GM12878 (cell line): ENCODE measurements around the gene RBAK. TPM values are rescaled to one million over a fixed set of nuclear protein-coding genes. Genes with fewer than 3 reads are reported as not detected.

ENCODE experiments used
- ATAC-seq: fragments of 200-7000 bp; cut with Tn5 transposase; 3 replicates; pipeline ENCODE4 v1.9.1; 2020; ENCODE audit warnings: mild to moderate bottlenecking, moderate library complexity
- BruUV-seq: library from RNA; stranded (reverse); fragments of 400-500 nt; replicated peaks from 2 replicates; lab custom pipeline; 2021; lab: Mats Ljungman, UMichigan
- CTCF ChIA-PET: fragments of 300-600 bp; sonication (Branson Sonifier 250); formaldehyde crosslinking; extraction: SDS; loops from one replicate; lab custom pipeline; 2021; ENCODE audit warnings: inconsistent platforms; lab: Yijun Ruan, JAX
- POLR2A ChIA-PET: fragments of 350-600 bp; formaldehyde crosslinking; extraction: SDS; loops from one replicate; lab custom pipeline; 2021; ENCODE audit warnings: inconsistent platforms; lab: Charles Lee
- RAD21 ChIA-PET: fragments of 300-600 bp; sonication (Branson Sonifier 250); formaldehyde crosslinking; loops from one replicate; lab custom pipeline; 2023; ENCODE audit warnings: antibody characterized with exemption; ENCODE audit not compliant: unreplicated experiment; lab: Charles Lee
- SMC1A ChIA-PET: fragments of 300-600 bp; sonication (Branson Sonifier 250); formaldehyde crosslinking; loops from one replicate; lab custom pipeline; 2023; ENCODE audit not compliant: unreplicated experiment, uncharacterized antibody; lab: Charles Lee
- DNase-seq: peaks from one replicate; pipeline ENCODE4 v3.0.0-alpha.2; 2011; ENCODE audit warnings: low read depth, low spot score
- FAIRE-seq: peaks from 3 replicates; lab custom pipeline; 2011; peaks lifted over from hg19 to GRCh38; lab: Jason Lieb, UNC
- H2AFZ ChIP-seq: 2 replicates; pipeline ENCODE4 v1.6.0; 2011; ENCODE audit warnings: low read depth, low read length, control low read depth; ENCODE audit not compliant: control insufficient read depth
- H3K27ac ChIP-seq: 2 replicates; pipeline ENCODE4 v1.5.1; 2011; ENCODE audit warnings: control low read depth; ENCODE audit not compliant: control insufficient read depth, insufficient read depth
- H3K27me3 ChIP-seq, 2 experiments: replicated peaks in 1 of 2; 2 replicates each; pipeline versions ENCODE4 v1.6.0 to v1.6.1; 2011; ENCODE audit warnings: low read length in 1 of 2; ENCODE audit not compliant: control insufficient read depth in 2 of 2, insufficient read depth in 2 of 2
- H3K36me3 ChIP-seq, 2 experiments: 2 replicates each; pipeline ENCODE4 v1.5.1; 2011; ENCODE audit warnings: low read length in 1 of 2; ENCODE audit not compliant: control insufficient read depth in 2 of 2, insufficient read depth in 2 of 2
- H3K4me1 ChIP-seq: 2 replicates; pipeline ENCODE4 v1.6.1; 2011; ENCODE audit warnings: mild to moderate bottlenecking, low read length, moderate library complexity, mixed read lengths; ENCODE audit not compliant: control insufficient read depth, insufficient read depth
- H3K4me2 ChIP-seq: 2 replicates; pipeline ENCODE4 v1.6.0; 2011; ENCODE audit warnings: control low read depth; ENCODE audit not compliant: control insufficient read depth, insufficient read depth
- H3K4me3 ChIP-seq: fragments of 200-600 bp; sonication (generic); 2 replicates; pipeline ENCODE4 v1.5.1; 2016
- H3K79me2 ChIP-seq: 2 replicates; pipeline ENCODE4 v1.6.0; 2011; ENCODE audit warnings: low read length; ENCODE audit not compliant: control insufficient read depth, insufficient read depth
- H3K9ac ChIP-seq: 2 replicates; pipeline ENCODE4 v1.8.0; 2011; ENCODE audit warnings: low read length, control low read depth, mixed read lengths; ENCODE audit not compliant: control insufficient read depth, insufficient read depth
- H3K9me3 ChIP-seq: replicated peaks from 3 replicates; pipeline ENCODE4 v1.5.1; 2011; ENCODE audit warnings: mild to moderate bottlenecking, low read length; ENCODE audit not compliant: control insufficient read depth, insufficient read depth
- H4K20me1 ChIP-seq: 2 replicates; pipeline ENCODE4 v1.6.0; 2011; ENCODE audit not compliant: control insufficient read depth, insufficient read depth
- HDAC6 ChIP-seq: fragments of 200-600 bp; sonication (generic); IDR thresholded peaks from one replicate; pipeline ENCODE4 v1.8.0; 2017; ENCODE audit warnings: antibody characterized with exemption; ENCODE audit not compliant: unreplicated experiment
- IKZF1 ChIP-seq: fragments of 450-650 bp; conservative IDR thresholded peaks from 2 replicates; pipeline ENCODE4 v1.6.1; 2017; ENCODE audit warnings: antibody characterized with exemption, mild to moderate bottlenecking
- IRF4 ChIP-seq: IDR thresholded peaks from 2 replicates; pipeline ENCODE4 v1.6.1; 2011; ENCODE audit warnings: low read depth, low read length
- MEF2A ChIP-seq: IDR thresholded peaks from 2 replicates; pipeline ENCODE4 v1.6.1; 2011; ENCODE audit warnings: low read depth, mild to moderate bottlenecking, low read length, moderate library complexity; ENCODE audit not compliant: insufficient read depth
- POLR2AphosphoS5 ChIP-seq: IDR thresholded peaks from 2 replicates; pipeline ENCODE4 v1.6.1; 2011; ENCODE audit warnings: mild to moderate bottlenecking, low read length, inconsistent platforms
- SMAD5 ChIP-seq: IDR thresholded peaks from 2 replicates; pipeline ENCODE4 v1.6.1; 2016; ENCODE audit warnings: antibody characterized with exemption, low read depth
- SPI1 ChIP-seq: IDR thresholded peaks from 2 replicates; pipeline ENCODE4 v1.6.1; 2011; ENCODE audit warnings: low read depth, mild to moderate bottlenecking, low read length, moderate library complexity, borderline replicate concordance; ENCODE audit not compliant: insufficient read depth
- SRF ChIP-seq, 2 experiments: IDR thresholded peaks; 2 replicates each; pipeline ENCODE4 v1.6.1; 2011; ENCODE audit warnings: low read depth in 2 of 2, low read length in 2 of 2, mild to moderate bottlenecking in 1 of 2, moderate library complexity in 1 of 2
- TCF12 ChIP-seq: IDR thresholded peaks from 2 replicates; pipeline ENCODE4 v1.6.1; 2011; ENCODE audit warnings: low read depth, mild to moderate bottlenecking, low read length
- WRNIP1 ChIP-seq: IDR thresholded peaks from 2 replicates; pipeline ENCODE4 v1.6.1; 2011; ENCODE audit warnings: low read depth, low read length, improper control_type of control experiment, borderline replicate concordance
- ZBED1 ChIP-seq: IDR thresholded peaks from 2 replicates; pipeline ENCODE4 v1.6.1; 2016; ENCODE audit warnings: borderline replicate concordance
- ZSCAN29 ChIP-seq: fragments of 450-650 bp; IDR thresholded peaks from 2 replicates; pipeline ENCODE4 v1.6.1; 2017; ENCODE audit warnings: mild to moderate bottlenecking, moderate library complexity
- WGBS: methylation state at CpG from one replicate; pipeline ENCODE4 v1.1.6; 2016; ENCODE audit warnings: low lambda C conversion rate; ENCODE audit not compliant: insufficient replicate concordance, insufficient coverage; ENCODE audit errors: missing lambda C conversion rate; 5-methylcytosine and 5-hydroxymethylcytosine counted together
- in situ Hi-C: fragments of 300-500 bp; cut with MboI; formaldehyde crosslinking; loops from 9 replicates; pipeline ENCODE4 v1.14.3; 2018; ENCODE audit warnings: mixed read lengths
- intact Hi-C: fragments of 100-400 bp; cut with micrococcal nuclease; formaldehyde crosslinking; loops from one replicate; pipeline ENCODE4 v1.14.2; 2022; ENCODE audit not compliant: unreplicated experiment
- polyA plus RNA-seq, 11 experiments: library from polyadenylated mRNA; depleted of rRNA in 4 of 11; unstranded in 6 of 11; stranded (reverse) in 5 of 11; fragments of >200 nt; fragmentation: Nextera tagmentation in 4 of 11; fragmentation: Illumina TruSeq in 1 of 11; extraction: Ambion mirVana in 4 of 11; extraction: Trizol in 1 of 11; gene quantifications; 1 replicate in 1 of 11; 2 replicates in 10 of 11; pipeline versions ENCODE4 v1.2.1 to v1.2.3, GENCODE V29; 2011 to 2016; ENCODE audit warnings: inconsistent platforms in 2 of 11, missing spikeins in 2 of 11, low read depth in 1 of 11
- total RNA-seq, 4 experiments: library from RNA; depleted of rRNA in 3 of 4; stranded (reverse); fragments of >200 nt in 3 of 4; fragmentation: Illumina TruSeq in 1 of 4; extraction: Trizol in 1 of 4; gene quantifications; 2 replicates each; pipeline versions ENCODE4 v1.2.1 to v1.2.3, GENCODE V29; 2013 to 2021
- TF ChIP-seq, protein P1 (sequence below): fragments of 450-650 bp; IDR thresholded peaks from 2 replicates; pipeline ENCODE4 v1.6.1; 2017; ENCODE audit warnings: antibody characterized with exemption, mild to moderate bottlenecking, moderate library complexity
- TF ChIP-seq, protein P2 (sequence below): fragments of 450-650 bp; conservative IDR thresholded peaks from 2 replicates; pipeline ENCODE4 v1.6.1; 2017; ENCODE audit warnings: mild to moderate bottlenecking, moderate library complexity
- TF ChIP-seq, protein P3 (sequence below): fragments of 450-650 bp; formaldehyde crosslinking; IDR thresholded peaks from 2 replicates; pipeline ENCODE4 v1.4.0; 2022; ENCODE audit warnings: mild to moderate bottlenecking, moderate library complexity

RBAK gene
- total and polyA plus RNA-seq, 10 of the 15 experiments (the other 5 are each of a cell fraction or from before 2014, with no cell fraction given): 1.9 to 10.2 (median 5.9) TPM

GRCh38 chr7:5117095-5117970 is 71.7 kb downstream of the RBAK start:
- no peak overlapping the region for H2AFZ ChIP-seq
- H3K4me2 ChIP-seq: no peak overlapping the region
- no peak overlapping the region for H3K9ac ChIP-seq
- in situ Hi-C loops (no loop called here), intact Hi-C loops (no loop called here)
- CTCF ChIA-PET: no interaction called here
- H3K9me3 ChIP-seq: no peaks in the 10 kb centered on the region
- no peaks in the 10 kb centered on the region for H3K4me1 ChIP-seq
- SMC1A ChIA-PET: no interaction called here
- 78% methylated on average over 43 of the region's 56 CpGs for WGBS
- DNase-seq: no peak
- no peak overlapping the region for H3K27ac ChIP-seq
- no peaks in the 10 kb centered on the region for H3K79me2 ChIP-seq
- no peak overlapping the region for H3K4me3 ChIP-seq
- RAD21 ChIA-PET: no interaction called here
- ATAC-seq: no peak
- no peaks in the 10 kb centered on the region for H4K20me1 ChIP-seq
- H3K27me3 ChIP-seq: no peaks in the 10 kb centered on the region
- FAIRE-seq: no peak
- H3K36me3 ChIP-seq: no peaks in the 10 kb centered on the region
- no TSS peak for BruUV-seq
- POLR2A ChIA-PET: no interaction called here
- TF ChIP-seq SPI1 (no peak), HDAC6 (no peak), SRF (IDR thresholded peaks at IDR 0.05; ENCODE audit: low read depth in 2 of 2, low read length in 2 of 2) (no peak), MEF2A (no peak), SMAD5 (no peak), TCF12 (no peak), IKZF1 (no peak), ZBED1 (no peak), POLR2AphosphoS5 (no peak), WRNIP1 (no peak), IRF4 (no peak), ZSCAN29 (no peak)
- TF ChIP-seq, protein P1, sequence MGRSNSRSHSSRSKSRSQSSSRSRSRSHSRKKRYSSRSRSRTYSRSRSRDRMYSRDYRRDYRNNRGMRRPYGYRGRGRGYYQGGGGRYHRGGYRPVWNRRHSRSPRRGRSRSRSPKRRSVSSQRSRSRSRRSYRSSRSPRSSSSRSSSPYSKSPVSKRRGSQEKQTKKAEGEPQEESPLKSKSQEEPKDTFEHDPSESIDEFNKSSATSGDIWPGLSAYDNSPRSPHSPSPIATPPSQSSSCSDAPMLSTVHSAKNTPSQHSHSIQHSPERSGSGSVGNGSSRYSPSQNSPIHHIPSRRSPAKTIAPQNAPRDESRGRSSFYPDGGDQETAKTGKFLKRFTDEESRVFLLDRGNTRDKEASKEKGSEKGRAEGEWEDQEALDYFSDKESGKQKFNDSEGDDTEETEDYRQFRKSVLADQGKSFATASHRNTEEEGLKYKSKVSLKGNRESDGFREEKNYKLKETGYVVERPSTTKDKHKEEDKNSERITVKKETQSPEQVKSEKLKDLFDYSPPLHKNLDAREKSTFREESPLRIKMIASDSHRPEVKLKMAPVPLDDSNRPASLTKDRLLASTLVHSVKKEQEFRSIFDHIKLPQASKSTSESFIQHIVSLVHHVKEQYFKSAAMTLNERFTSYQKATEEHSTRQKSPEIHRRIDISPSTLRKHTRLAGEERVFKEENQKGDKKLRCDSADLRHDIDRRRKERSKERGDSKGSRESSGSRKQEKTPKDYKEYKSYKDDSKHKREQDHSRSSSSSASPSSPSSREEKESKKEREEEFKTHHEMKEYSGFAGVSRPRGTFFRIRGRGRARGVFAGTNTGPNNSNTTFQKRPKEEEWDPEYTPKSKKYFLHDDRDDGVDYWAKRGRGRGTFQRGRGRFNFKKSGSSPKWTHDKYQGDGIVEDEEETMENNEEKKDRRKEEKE: no peak
- TF ChIP-seq, protein P2, sequence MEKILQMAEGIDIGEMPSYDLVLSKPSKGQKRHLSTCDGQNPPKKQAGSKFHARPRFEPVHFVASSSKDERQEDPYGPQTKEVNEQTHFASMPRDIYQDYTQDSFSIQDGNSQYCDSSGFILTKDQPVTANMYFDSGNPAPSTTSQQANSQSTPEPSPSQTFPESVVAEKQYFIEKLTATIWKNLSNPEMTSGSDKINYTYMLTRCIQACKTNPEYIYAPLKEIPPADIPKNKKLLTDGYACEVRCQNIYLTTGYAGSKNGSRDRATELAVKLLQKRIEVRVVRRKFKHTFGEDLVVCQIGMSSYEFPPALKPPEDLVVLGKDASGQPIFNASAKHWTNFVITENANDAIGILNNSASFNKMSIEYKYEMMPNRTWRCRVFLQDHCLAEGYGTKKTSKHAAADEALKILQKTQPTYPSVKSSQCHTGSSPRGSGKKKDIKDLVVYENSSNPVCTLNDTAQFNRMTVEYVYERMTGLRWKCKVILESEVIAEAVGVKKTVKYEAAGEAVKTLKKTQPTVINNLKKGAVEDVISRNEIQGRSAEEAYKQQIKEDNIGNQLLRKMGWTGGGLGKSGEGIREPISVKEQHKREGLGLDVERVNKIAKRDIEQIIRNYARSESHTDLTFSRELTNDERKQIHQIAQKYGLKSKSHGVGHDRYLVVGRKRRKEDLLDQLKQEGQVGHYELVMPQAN: no peak
- TF ChIP-seq, protein P3, sequence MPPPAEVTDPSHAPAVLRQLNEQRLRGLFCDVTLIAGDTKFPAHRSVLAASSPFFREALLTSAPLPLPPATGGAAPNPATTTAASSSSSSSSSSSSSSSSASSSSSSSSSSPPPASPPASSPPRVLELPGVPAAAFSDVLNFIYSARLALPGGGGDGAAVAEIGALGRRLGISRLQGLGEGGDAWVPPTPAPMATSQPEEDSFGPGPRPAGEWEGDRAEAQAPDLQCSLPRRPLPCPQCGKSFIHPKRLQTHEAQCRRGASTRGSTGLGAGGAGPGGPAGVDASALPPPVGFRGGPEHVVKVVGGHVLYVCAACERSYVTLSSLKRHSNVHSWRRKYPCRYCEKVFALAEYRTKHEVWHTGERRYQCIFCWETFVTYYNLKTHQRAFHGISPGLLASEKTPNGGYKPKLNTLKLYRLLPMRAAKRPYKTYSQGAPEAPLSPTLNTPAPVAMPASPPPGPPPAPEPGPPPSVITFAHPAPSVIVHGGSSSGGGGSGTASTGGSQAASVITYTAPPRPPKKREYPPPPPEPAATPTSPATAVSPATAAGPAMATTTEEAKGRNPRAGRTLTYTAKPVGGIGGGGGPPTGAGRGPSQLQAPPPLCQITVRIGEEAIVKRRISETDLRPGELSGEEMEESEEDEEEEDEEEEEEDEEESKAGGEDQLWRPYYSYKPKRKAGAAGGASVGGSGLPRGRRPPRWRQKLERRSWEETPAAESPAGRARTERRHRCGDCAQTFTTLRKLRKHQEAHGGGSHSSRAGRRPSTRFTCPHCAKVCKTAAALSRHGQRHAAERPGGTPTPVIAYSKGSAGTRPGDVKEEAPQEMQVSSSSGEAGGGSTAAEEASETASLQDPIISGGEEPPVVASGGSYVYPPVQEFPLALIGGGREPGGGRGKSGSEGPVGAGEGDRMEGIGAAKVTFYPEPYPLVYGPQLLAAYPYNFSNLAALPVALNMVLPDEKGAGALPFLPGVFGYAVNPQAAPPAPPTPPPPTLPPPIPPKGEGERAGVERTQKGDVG (CRISPR knock-in tag): no peak
